Stomach (tissue), 9 donors: ENCODE results near the gene SDHB. TPM values are rescaled to one million over a fixed set of nuclear protein-coding genes. Genes with fewer than 3 reads are reported as not detected.

Source experiments
- DNase-seq, 2 donors: peaks; one replicate each; pipeline versions ENCODE4 v3.0.0 to v3.0.0-alpha.2; 2013 to 2019
- H3K27ac ChIP-seq, 5 donors: fragments of 200-600 bp in 4 of 5; sonication (generic) in 4 of 5; one replicate each; pipeline ENCODE4 v1.5.1; 2013 to 2019; ENCODE audit warnings: mild to moderate bottlenecking in 1 of 5, moderate library complexity in 1 of 5
- H3K27me3 ChIP-seq, 3 donors: fragments of 200-600 bp; sonication (generic); one replicate each; pipeline ENCODE4 v1.5.1; 2017 to 2019; ENCODE audit warnings: mixed run types in 1 of 3
- H3K36me3 ChIP-seq, 4 donors: fragments of 200-600 bp; sonication (generic); 1 replicate in 3 of 4; 2 replicates in 1 of 4; pipeline ENCODE4 v1.5.1; 2016 to 2019
- H3K4me1 ChIP-seq, 4 donors: fragments of 200-600 bp; sonication (generic); one replicate each; pipeline ENCODE4 v1.5.1; 2016 to 2019
- H3K4me3 ChIP-seq, 4 donors: fragments of 200-600 bp; sonication (generic) in 3 of 4; one replicate each; pipeline ENCODE4 v1.5.1; 2016 to 2019; ENCODE audit warnings: mild to moderate bottlenecking in 1 of 4
- H3K9me3 ChIP-seq, 4 donors: fragments of 200-600 bp; sonication (generic); one replicate each; pipeline ENCODE4 v1.5.1; 2016 to 2019
- CTCF ChIP-seq, 7 experiments: fragments of 450-650 bp in 4 of 7; fragments of 200-600 bp in 3 of 7; sonication (generic) in 3 of 7; IDR thresholded peaks; one replicate each; pipeline ENCODE4 v1.5.1; 2016 to 2019; ENCODE audit warnings: antibody characterized with exemption in 7 of 7, control low read depth in 2 of 7, mild to moderate bottlenecking in 1 of 7
- EP300 ChIP-seq: sonication (generic); formaldehyde crosslinking; IDR thresholded peaks from one replicate; pipeline ENCODE4 v1.6.1; 2017; ENCODE audit warnings: antibody characterized with exemption
- POLR2A ChIP-seq, 4 donors: fragments of 450-650 bp; IDR thresholded peaks; one replicate each; pipeline ENCODE4 v1.6.1; 2016; ENCODE audit warnings: antibody characterized with exemption in 4 of 4, control low read depth in 2 of 4, mild to moderate bottlenecking in 1 of 4, moderate library complexity in 1 of 4
- POLR2AphosphoS5 ChIP-seq, 3 donors: sonication (generic); formaldehyde crosslinking; IDR thresholded peaks; one replicate each; pipeline ENCODE4 v1.6.1; 2016; ENCODE audit warnings: antibody characterized with exemption in 3 of 3
- WGBS, 5 donors: extraction: QIAGEN DNeasy Blood & Tissue Kit in 3 of 5; methylation state at CpG; one replicate each; pipeline versions ENCODE4 v1.1.5 to v1.1.7; 2013 to 2018; 5-methylcytosine and 5-hydroxymethylcytosine counted together
- intact Hi-C: fragments of 100-400 bp; cut with DNase I; formaldehyde crosslinking; loops from one replicate; pipeline ENCODE4 v1.15.1; 2023; ENCODE audit warnings: low total_unique reads
- polyA plus RNA-seq, 3 donors: library from polyadenylated mRNA; stranded (reverse); fragments of 200-250 nt; gene quantifications; one replicate each; pipeline ENCODE4 v1.2.3, GENCODE V29; 2013
- total RNA-seq, 5 donors: library from RNA; depleted of rRNA; stranded (reverse); fragments of >200 nt; gene quantifications; one replicate each; pipeline versions ENCODE4 v1.1.0 to v1.2.3, GENCODE V29; 2014 to 2016
- donor health status: healthy with polysubstance abuse.
- donor health status: Bipolar disorder and iron deficiency.
- donor health status: healthy.

Gene SDHB
- total and polyA plus RNA-seq, 8 donors: 42.6 to 246 (median 121) TPM

DNA sequence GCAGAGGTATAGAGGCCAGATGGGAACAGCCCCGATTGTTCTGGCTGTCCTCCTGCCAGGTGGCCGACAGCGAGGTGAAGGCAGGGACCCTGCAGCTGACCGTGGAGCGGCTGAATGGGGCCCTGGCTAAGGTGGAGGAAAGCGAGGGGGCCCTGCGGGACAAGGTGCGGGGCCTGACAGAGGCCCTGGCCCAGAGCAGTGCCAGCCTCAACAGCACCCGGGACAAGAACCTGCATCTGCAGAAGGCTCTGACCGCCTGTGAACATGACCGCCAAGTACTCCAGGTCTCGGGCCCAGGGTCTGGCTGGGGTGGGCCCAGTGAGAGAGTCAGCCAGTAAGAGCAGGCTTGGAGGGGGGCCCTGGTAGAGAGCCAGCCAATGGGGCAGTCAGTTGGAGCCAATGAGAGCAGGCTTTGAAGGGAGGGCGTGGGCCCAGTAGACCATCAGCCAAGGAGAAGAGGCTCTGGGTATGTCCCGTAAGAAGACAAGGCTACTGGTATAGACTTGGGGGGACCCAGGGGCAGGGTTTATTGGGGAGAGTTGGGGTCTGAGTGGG lies 84.7 kb downstream of the SDHB start:
- Histone ChIP-seq H3K9me3 (no peaks in the 10 kb centered on the region), H3K27ac (no peak overlapping the region), H3K4me1 (peaks cover 0 to 25% (median 13%) of the 10 kb centered on the region in 4 donors), H3K36me3 (peaks cover 10 to 61% (median 46%) of the 10 kb centered on the region in 4 donors), H3K27me3 (no peaks in the 10 kb centered on the region), H3K4me3 (no peak overlapping the region)
- 79 to 94% (median 90%) methylated on average over 14 of the region's 14 CpGs for WGBS, 5 donors
- DNase-seq: peak in 1 of 2 donors; percentile 53
- intact Hi-C loops: loop anchor here (10.0 kb wide), 1 partner anchor 66 kb away; no protein-coding TSS in a partner anchor
- no peak for TF ChIP-seq POLR2A (IDR thresholded peaks at IDR 0.05)
- no peak for TF ChIP-seq POLR2AphosphoS5 (IDR thresholded peaks at IDR 0.05)
- TF ChIP-seq EP300: no peak
- no peak for TF ChIP-seq CTCF (IDR thresholded peaks at IDR 0.05)

Other genes with a start within 250 kb of the SDHB start
- gene RNU1-2, start 158.1 kb downstream of the SDHB start, total RNA-seq: 1,000 to 10,000 TPM in 1 of 5 donors, under 1 TPM in 4; under 0.01 to 9,966 (median under 0.01) TPM
- gene RNU1-2, start 158.1 kb downstream of the SDHB start, polyA plus RNA-seq: not detected
- gene CROCC, start 132.1 kb downstream of the SDHB start, total RNA-seq: 100 to 1,000 TPM in 1 of 5 donors, 10 to 100 TPM in 4; 14.0 to 942 (median 49.1) TPM
- gene CROCC, start 132.1 kb downstream of the SDHB start, polyA plus RNA-seq: 10 to 100 TPM; 17.0 to 27.1 (median 26.2) TPM
- 10 to 100 TPM in 1 of 5 donors, 1 to 10 TPM in 3, not detected in 1; 5.5 to 31.5 (median 9.3) TPM for gene MFAP2, start 73.4 kb downstream of the SDHB start, total RNA-seq
- gene MFAP2, start 73.4 kb downstream of the SDHB start, polyA plus RNA-seq: 10 to 100 TPM in 1 of 3 donors, 1 to 10 TPM in 2; 2.7 to 10.8 (median 4.2) TPM
- gene ATP13A2, start 42.1 kb downstream of the SDHB start, total RNA-seq: 100 to 1,000 TPM in 2 of 5 donors, 10 to 100 TPM in 3; 11.1 to 249 (median 42.6) TPM
- gene ATP13A2, start 42.1 kb downstream of the SDHB start, polyA plus RNA-seq: 10 to 100 TPM; 14.2 to 22.5 (median 19.9) TPM
- gene PADI2, start 65.4 kb upstream of the SDHB start, total RNA-seq: 10 to 100 TPM in 1 of 5 donors, 1 to 10 TPM in 3, not detected in 1; 1.3 to 86.0 (median 3.9) TPM
- gene PADI2, start 65.4 kb upstream of the SDHB start, polyA plus RNA-seq: under 1 TPM; 0.31 to 0.50 (median 0.33) TPM
- under 1 TPM in 1 of 5 donors, not detected in 4; 0.37 TPM for gene PADI1, start 151.1 kb upstream of the SDHB start, total RNA-seq
- gene PADI1, start 151.1 kb upstream of the SDHB start, polyA plus RNA-seq: 10 to 100 TPM in 1 of 3 donors, not detected in 2; 98.2 TPM
- not detected for gene PADI3, start 195.1 kb upstream of the SDHB start, total RNA-seq
- 1 to 10 TPM in 1 of 3 donors, not detected in 2; 5.4 TPM for gene PADI3, start 195.1 kb upstream of the SDHB start, polyA plus RNA-seq